Panc1 (cell line): ENCODE measurements around the gene FRMD8. TPM values are rescaled to one million over a fixed set of nuclear protein-coding genes. Genes with fewer than 3 reads are reported as not detected.

ENCODE experiments used
- ATAC-seq: fragments of 200-7000 bp; cut with Tn5 transposase; 2 replicates; pipeline ENCODE4 v1.9.1; 2020; ENCODE audit warnings: mild to moderate bottlenecking, moderate library complexity
- BruUV-seq: library from RNA; stranded (reverse); fragments of 400-500 nt; replicated peaks from 2 replicates; lab custom pipeline; 2021; lab: Mats Ljungman, UMichigan
- CTCF ChIA-PET: fragments of 300-600 bp; sonication (Branson Sonifier 250); formaldehyde crosslinking; loops from one replicate; lab custom pipeline; 2022; ENCODE audit warnings: antibody characterized with exemption; lab: Charles Lee
- POLR2A ChIA-PET: fragments of 300-600 bp; sonication (Branson Sonifier 250); formaldehyde crosslinking; loops from one replicate; lab custom pipeline; 2022; ENCODE audit warnings: antibody characterized with exemption; lab: Charles Lee
- DNase-seq: peaks from one replicate; pipeline ENCODE4 v3.0.0-alpha.2; 2010; ENCODE audit warnings: low read depth, low spot score
- H3K27ac ChIP-seq: 2 replicates; pipeline ENCODE4 v1.5.1; 2011; ENCODE audit warnings: mild to moderate bottlenecking, low read length, inconsistent platforms
- H3K27me3 ChIP-seq: fragments of 200-500 bp; sonication (Bioruptor generic); 2 replicates; pipeline ENCODE4 v1.6.0; 2014; ENCODE audit warnings: low read length, inconsistent platforms; ENCODE audit not compliant: control insufficient read depth, insufficient read depth
- H3K36me3 ChIP-seq: fragments of 200-500 bp; sonication (Bioruptor generic); 2 replicates; pipeline ENCODE4 v1.5.1; 2014; ENCODE audit warnings: inconsistent platforms, mild to moderate bottlenecking, low read length, moderate library complexity; ENCODE audit not compliant: control insufficient read depth, insufficient read depth
- H3K4me1 ChIP-seq: 2 replicates; pipeline ENCODE4 v1.5.1; 2011; ENCODE audit warnings: inconsistent platforms, mild to moderate bottlenecking, low read length, moderate library complexity; ENCODE audit not compliant: control insufficient read depth, insufficient read depth
- H3K4me3 ChIP-seq, 2 experiments: 2 replicates each; pipeline ENCODE4 v1.5.1; 2011 to 2012; ENCODE audit warnings: low read depth in 2 of 2, low read length in 2 of 2, mild to moderate bottlenecking in 2 of 2, inconsistent platforms in 1 of 2, moderate library complexity in 1 of 2
- H3K9me3 ChIP-seq: fragments of 200-500 bp; sonication (Bioruptor generic); 2 replicates; pipeline ENCODE4 v1.5.1; 2014; ENCODE audit warnings: low read depth, mild to moderate bottlenecking, inconsistent platforms, low read length, moderate library complexity; ENCODE audit not compliant: control insufficient read depth, insufficient read depth
- POLR2AphosphoS5 ChIP-seq: IDR thresholded peaks from 2 replicates; pipeline ENCODE4 v1.6.1; 2012; ENCODE audit warnings: mild to moderate bottlenecking, low read depth, low read length, moderate library complexity
- REST ChIP-seq, 2 experiments: IDR thresholded peaks; 2 replicates each; pipeline ENCODE4 v1.6.1; 2011 to 2012; ENCODE audit warnings: low read depth in 2 of 2, control low read depth in 1 of 2, low read length in 1 of 2, mild to moderate bottlenecking in 1 of 2, moderate library complexity in 1 of 2; ENCODE audit not compliant: insufficient read depth in 1 of 2
- SIN3A ChIP-seq: IDR thresholded peaks from 2 replicates; pipeline ENCODE4 v1.6.1; 2012; ENCODE audit warnings: low read depth, mild to moderate bottlenecking, low read length, moderate library complexity, borderline replicate concordance; ENCODE audit not compliant: insufficient read depth
- TCF7L2 ChIP-seq: IDR thresholded peaks from 2 replicates; pipeline ENCODE4 v1.6.1; 2011; ENCODE audit warnings: mild to moderate bottlenecking, low read depth, low read length, inconsistent platforms
- in situ Hi-C: cut with HindIII; loops from 2 replicates; pipeline ENCODE4 v1.10.0; 2016; ENCODE audit warnings: low sequenced_read_pairs, low pct_unique_long_range_greater_than_20kb
- intact Hi-C: fragments of 100-400 bp; cut with micrococcal nuclease; formaldehyde crosslinking; loops from one replicate; pipeline ENCODE4 v1.10.0; 2022; ENCODE audit not compliant: unreplicated experiment
- total RNA-seq: library from RNA; stranded (reverse); gene quantifications from one replicate; pipeline ENCODE4 v1.2.1, GENCODE V29; 2021; ENCODE audit not compliant: unreplicated experiment
- TF ChIP-seq, protein P1 (sequence below): fragments of 450-650 bp; IDR thresholded peaks from 2 replicates; pipeline ENCODE4 v1.5.1; 2017; ENCODE audit warnings: mild to moderate bottlenecking

FRMD8 gene
- total RNA-seq, 1 experiment from 2014 or later = 85.8 TPM

DNA sequence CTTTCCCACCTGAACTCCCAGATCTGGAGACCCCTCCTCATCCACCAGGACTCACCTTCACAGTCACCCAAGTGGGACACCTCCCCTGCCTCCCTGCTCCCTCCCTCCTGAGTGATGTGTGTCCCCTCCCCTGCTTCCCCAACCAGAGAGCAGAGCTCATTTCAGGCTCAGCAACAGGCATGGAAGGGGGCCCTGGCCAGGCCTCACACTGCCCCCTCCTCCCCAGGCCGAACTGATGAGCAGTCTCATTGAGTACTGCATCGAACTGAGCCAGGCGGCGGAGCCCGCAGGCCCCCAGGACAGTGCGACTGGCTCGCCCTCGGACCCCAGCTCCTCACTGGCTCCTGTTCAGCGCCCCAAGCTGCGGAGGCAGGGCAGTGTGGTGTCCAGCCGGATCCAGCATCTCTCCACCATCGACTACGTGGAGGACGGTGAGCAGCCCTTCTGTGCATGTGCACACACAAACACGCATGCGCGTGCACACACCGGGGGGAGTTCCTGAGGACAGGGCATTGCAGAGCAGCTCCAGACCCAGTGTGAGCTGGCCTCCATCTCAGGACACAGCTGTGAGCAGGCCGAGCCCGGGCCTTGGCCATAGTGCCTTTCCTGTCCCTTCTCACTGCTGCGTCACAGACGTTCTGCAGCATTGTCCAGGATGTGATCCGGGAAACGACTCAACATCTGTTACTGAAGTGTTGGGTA is 18.4 kb downstream of the FRMD8 start:
- no peak for TF ChIP-seq REST (IDR thresholded peaks at IDR 0.05; ENCODE audit: insufficient read depth in 1 of 2, low read depth in 2 of 2, low read length in 1 of 2)
- TF ChIP-seq SIN3A = no peak
- TF ChIP-seq, protein P1, sequence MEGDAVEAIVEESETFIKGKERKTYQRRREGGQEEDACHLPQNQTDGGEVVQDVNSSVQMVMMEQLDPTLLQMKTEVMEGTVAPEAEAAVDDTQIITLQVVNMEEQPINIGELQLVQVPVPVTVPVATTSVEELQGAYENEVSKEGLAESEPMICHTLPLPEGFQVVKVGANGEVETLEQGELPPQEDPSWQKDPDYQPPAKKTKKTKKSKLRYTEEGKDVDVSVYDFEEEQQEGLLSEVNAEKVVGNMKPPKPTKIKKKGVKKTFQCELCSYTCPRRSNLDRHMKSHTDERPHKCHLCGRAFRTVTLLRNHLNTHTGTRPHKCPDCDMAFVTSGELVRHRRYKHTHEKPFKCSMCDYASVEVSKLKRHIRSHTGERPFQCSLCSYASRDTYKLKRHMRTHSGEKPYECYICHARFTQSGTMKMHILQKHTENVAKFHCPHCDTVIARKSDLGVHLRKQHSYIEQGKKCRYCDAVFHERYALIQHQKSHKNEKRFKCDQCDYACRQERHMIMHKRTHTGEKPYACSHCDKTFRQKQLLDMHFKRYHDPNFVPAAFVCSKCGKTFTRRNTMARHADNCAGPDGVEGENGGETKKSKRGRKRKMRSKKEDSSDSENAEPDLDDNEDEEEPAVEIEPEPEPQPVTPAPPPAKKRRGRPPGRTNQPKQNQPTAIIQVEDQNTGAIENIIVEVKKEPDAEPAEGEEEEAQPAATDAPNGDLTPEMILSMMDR = no peak
- TF ChIP-seq TCF7L2 = no peak
- no peak for TF ChIP-seq POLR2AphosphoS5
- ChIA-PET POLR2A (no interaction called here), CTCF (interaction anchor here (0.7 kb wide), 1 partner anchor 126 kb away, joined by 4 read pairs; no protein-coding TSS in a partner anchor)
- DNase-seq = no peak
- peaks cover 10% of the 10 kb centered on the region; the same call in 1 of the 2 replicates for H3K36me3 ChIP-seq
- H3K9me3 ChIP-seq = no peaks in the 10 kb centered on the region
- intact Hi-C loops = no loop called here
- BruUV-seq = no TSS peak
- H3K4me1 ChIP-seq = no peaks in the 10 kb centered on the region
- H3K4me3 ChIP-seq = no peak overlapping the region
- ATAC-seq = no peak
- H3K27ac ChIP-seq = no peak overlapping the region
- no peaks in the 10 kb centered on the region for H3K27me3 ChIP-seq
- in situ Hi-C loops = no loop called here

DNA sequence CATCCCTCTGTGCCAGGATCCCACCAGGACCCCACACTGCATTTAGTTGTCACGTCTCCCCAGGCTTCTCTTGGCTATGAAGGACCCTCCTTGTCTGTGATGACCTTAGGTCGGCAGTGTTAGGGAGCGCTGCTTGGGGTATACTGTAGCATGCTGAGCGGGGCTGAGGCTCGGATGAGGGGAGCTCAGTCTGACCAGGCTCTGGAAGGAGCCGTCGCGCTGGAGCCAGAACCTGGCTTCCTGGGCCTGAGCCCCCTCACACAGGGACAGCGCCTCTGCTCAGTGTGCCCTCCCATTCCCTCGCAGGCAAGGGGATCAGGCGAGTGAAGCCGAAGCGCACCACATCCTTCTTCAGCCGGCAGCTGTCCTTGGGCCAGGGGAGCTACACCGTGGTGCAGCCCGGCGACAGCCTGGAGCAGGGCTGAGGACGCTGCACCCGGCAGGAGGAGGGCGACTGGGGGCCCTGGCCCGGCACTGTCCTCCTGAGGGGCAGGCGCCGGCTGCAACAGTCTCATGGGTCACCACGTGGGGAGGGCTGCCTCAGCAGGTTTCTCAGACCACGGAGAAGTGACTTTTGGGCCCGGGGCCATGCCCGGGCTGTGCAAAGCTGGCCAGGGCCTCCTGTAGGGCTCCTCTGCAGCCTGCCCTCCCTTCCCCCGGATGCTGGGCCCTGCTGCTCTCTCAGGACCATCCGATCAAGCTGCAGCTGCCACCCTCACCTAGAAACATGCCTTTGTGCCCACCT is 24.7 kb downstream of the FRMD8 start:
- ATAC-seq (0 out of 2 replicates have a peak, but pooled peaks have one; percentile 4), DNase-seq (no peak)
- in situ Hi-C loops (no loop called here), intact Hi-C loops (no loop called here)
- Histone ChIP-seq H3K9me3 (no peaks in the 10 kb centered on the region), H3K4me1 (peaks cover 14% of the 10 kb centered on the region), H3K27ac (no peak overlapping the region), H3K27me3 (no peaks in the 10 kb centered on the region), H3K4me3 (no peak overlapping the region), H3K36me3 (peaks cover 7% of the 10 kb centered on the region; the same call in 1 of the 2 replicates)
- ChIA-PET POLR2A (no interaction called here), CTCF (no interaction called here)
- TSS peak; percentile 47 for BruUV-seq
- TF ChIP-seq REST (IDR thresholded peaks at IDR 0.05; ENCODE audit: insufficient read depth in 1 of 2, low read depth in 2 of 2, low read length in 1 of 2) (no peak), POLR2AphosphoS5 (0 out of 2 replicates have a peak, but pooled peaks have one; percentile 12)
